GM10248 (cell line): ENCODE results near the gene ASXL3.

Source experiments
- CTCF ChIA-PET: fragments of 300-600 bp; sonication (Branson Sonifier 250); formaldehyde crosslinking; extraction: SDS; loops from one replicate; lab custom pipeline; 2021; ENCODE audit warnings: antibody characterized with exemption; lab: Yijun Ruan, JAX
- POLR2A ChIA-PET: fragments of 350-650 bp; sonication (Branson Sonifier 250); formaldehyde crosslinking; extraction: SDS; loops from one replicate; lab custom pipeline; 2020; ENCODE audit warnings: antibody characterized with exemption; lab: Yijun Ruan, JAX
- DNase-seq: peaks from one replicate; pipeline ENCODE4 v3.0.0; 2012; ENCODE audit errors: extremely low spot score
- CTCF ChIP-seq: IDR thresholded peaks from 2 replicates; pipeline ENCODE4 v1.5.1; 2012; ENCODE audit warnings: mild to moderate bottlenecking, low read depth; ENCODE audit errors: extremely low read depth, missing control alignments, control extremely low read depth

The ASXL3 gene

GRCh38 chr18:33593261-33593660 lies 15.2 kb downstream of the ASXL3 start:
- no peak for TF ChIP-seq CTCF
- ChIA-PET CTCF (no interaction called here), POLR2A (no interaction called here)
- DNase-seq = no peak

DNA sequence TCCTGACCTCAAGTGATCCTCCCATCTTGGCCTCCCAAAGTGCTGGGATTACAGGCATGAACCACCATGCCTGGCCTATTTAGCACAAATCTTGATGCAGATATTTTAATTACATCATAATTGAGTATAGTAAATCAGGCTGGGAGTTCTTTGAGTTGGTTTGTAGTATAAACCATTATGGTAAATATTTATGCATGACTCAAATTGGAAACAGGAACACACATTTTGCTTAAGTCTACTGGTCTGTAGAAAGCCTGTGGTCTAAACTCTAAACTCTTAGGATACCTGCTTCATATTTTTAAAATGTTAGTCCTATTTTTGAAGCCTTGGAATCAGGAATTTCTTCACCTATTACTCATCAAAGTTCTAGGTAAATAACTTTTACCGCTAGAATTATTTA lies 16.8 kb downstream of the ASXL3 start:
- ChIA-PET CTCF (no interaction called here), POLR2A (no interaction called here)
- TF ChIP-seq CTCF = no peak
- no peak for DNase-seq

DNA sequence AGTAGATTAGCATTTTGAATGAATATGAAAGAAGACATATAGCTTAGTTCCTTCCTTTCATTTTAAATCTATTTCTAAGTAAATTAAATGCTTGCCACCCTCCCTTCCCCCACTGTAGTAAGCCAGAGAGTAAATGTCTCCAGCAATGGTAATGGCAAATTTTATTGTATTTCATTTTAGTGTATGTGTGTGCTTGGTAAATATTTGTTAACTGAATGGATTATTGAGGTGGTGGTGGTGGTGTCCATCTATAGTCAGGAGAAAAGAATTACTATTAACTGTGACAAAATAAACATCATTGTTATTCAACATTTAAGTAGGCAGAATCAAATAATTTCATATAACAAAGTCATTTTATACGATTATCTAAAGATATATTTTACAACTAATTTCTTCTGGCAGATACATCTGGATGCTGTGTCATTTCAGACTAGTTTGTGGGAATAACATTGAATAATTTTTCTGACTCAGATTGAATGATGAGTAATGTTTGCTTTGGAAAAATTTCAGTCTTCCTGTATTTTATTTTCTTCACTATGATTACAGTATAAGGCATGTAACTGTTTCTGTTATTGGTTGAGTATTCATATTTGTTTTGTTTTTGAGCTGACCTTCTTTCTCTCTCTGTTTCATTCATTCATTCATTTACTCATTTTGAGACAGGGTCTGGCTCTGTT lies 18.3 kb downstream of the ASXL3 start:
- CTCF ChIA-PET = interaction anchor here (1.0 kb wide), 1 partner anchor 9 kb away, joined by 3 read pairs; no protein-coding TSS in a partner anchor
- POLR2A ChIA-PET = no interaction called here
- no peak for TF ChIP-seq CTCF
- DNase-seq = no peak

DNA sequence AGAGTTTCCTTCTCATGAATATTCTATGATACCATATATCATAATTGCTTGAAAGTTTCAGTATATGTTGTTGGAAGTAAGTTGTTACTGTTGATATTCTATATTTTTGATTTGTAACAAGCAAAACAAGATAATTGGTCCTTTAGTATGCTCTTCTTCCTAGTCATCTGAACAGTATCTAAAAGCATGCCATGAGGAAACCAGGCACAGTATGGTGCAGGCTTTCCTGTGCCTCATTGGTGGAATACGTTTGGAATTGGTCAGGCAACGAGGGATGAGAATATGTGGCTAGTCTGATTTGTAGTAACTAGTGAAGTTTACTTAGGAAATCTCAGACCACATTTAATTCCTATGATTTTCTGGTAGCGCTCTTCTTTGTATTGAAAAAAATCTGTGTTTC lies 22.8 kb downstream of the ASXL3 start:
- DNase-seq = no peak
- ChIA-PET POLR2A (no interaction called here), CTCF (interaction anchor here (2.2 kb wide), 1 partner anchor 18 kb away, joined by 4 read pairs; no protein-coding TSS in a partner anchor)
- TF ChIP-seq CTCF = no peak

- ChIA-PET CTCF (no interaction called here), POLR2A (no interaction called here)
- no peak for TF ChIP-seq CTCF
- DNase-seq = no peak
Observed at GRCh38 chr18:33603454-33603853, 25.4 kb downstream of the ASXL3 start.

GRCh38 chr18:33605250-33605649 lies 27.2 kb downstream of the ASXL3 start:
- CTCF ChIA-PET = interaction anchor here (0.7 to 1.3 kb wide), 4 partner anchors 10 to 12 kb away, joined by 3 to 4 read pairs (median 3); no protein-coding TSS in a partner anchor
- POLR2A ChIA-PET = no interaction called here
- no peak for DNase-seq
- no peak for TF ChIP-seq CTCF
